ENCODE results near the gene PHYH. TPM values are rescaled to one million over a fixed set of nuclear protein-coding genes. Genes with fewer than 3 reads are reported as not detected.

Gene PHYH
- total RNA-seq, 6 donors from 2014 or later, result 15.2 to 38.3 (median 27.8) TPM

GRCh38 chr10:13272164-13272571 lies 27.7 kb downstream of the PHYH start:
- ATAC-seq (ENCODE audit: low FRiP score in 2 of 2) (peak; percentile 53 to 66), DNase-seq (peak in 1 of 2 donors; percentile 24)
- TF ChIP-seq POLR2AphosphoS5 (IDR thresholded peaks at IDR 0.05) (peak in 1 of 2 donors; percentile 64), POLR2A (IDR thresholded peaks at IDR 0.05) (no peak)
- no peaks in the 10 kb centered on the region for H3K27me3 ChIP-seq
- WGBS, 2 donors, result 59 to 81% methylated on average over 9 to 12 of the region's 12 CpGs
- H3K27ac ChIP-seq, result peak overlapping the region in 1 of 4 donors; percentile 13
- H3K36me3 ChIP-seq, result no peaks in the 10 kb centered on the region
- no peaks in the 10 kb centered on the region for H3K9me3 ChIP-seq
- peaks cover 0 to 6% (median 0%) of the 10 kb centered on the region in 4 donors for H3K4me1 ChIP-seq
- H3K4me3 ChIP-seq, result no peak overlapping the region

DNA sequence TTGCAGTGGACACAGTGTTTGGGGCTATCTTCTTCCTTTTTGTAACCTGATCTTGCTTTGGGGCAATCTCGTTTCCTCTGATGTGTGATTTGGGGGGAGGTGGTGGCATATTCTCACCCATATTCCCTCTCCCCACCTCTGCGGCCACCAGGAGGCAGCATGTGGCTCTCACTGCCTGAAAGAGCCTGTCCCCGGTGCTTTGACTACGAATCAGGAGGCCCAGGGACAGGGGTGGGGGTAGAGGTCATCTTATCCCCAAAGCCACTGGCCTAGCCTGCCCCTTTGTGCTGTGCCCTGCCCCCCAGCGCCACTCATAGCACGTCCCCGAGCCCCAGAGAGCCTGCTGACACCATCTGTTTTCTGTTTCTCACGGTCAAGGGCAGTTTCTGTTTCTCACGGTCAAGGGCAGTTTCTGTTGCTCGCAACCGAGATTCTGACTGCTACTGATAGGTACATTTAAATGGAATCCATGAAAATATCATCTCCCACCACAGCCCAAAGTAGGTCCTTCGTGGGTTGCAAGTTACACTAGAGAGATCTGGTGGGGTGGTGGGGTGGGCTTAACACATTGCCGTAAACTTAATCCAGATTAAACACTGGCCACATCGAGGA lies 28.2 kb downstream of the PHYH start:
- Histone ChIP-seq H3K4me3 (no peak overlapping the region), H3K9me3 (no peaks in the 10 kb centered on the region), H3K36me3 (no peaks in the 10 kb centered on the region), H3K4me1 (peaks cover 0 to 6% (median 0%) of the 10 kb centered on the region in 4 donors), H3K27me3 (no peaks in the 10 kb centered on the region), H3K27ac (peak overlapping the region in 1 of 4 donors; percentile 13)
- peak in 1 of 2 donors; percentile 23 for DNase-seq
- WGBS, 2 donors, result 57% methylated on average over 12 to 14 of the region's 14 CpGs
- TF ChIP-seq EP300 (IDR thresholded peaks at IDR 0.05) (no peak), POLR2AphosphoS5 (IDR thresholded peaks at IDR 0.05) (no peak), CTCF (IDR thresholded peaks at IDR 0.05) (peak in 2 of 6 experiments; percentile 17 to 18), POLR2A (IDR thresholded peaks at IDR 0.05) (no peak)
- ATAC-seq (ENCODE audit: low FRiP score in 2 of 2), result peak; percentile 19 to 33

DNA sequence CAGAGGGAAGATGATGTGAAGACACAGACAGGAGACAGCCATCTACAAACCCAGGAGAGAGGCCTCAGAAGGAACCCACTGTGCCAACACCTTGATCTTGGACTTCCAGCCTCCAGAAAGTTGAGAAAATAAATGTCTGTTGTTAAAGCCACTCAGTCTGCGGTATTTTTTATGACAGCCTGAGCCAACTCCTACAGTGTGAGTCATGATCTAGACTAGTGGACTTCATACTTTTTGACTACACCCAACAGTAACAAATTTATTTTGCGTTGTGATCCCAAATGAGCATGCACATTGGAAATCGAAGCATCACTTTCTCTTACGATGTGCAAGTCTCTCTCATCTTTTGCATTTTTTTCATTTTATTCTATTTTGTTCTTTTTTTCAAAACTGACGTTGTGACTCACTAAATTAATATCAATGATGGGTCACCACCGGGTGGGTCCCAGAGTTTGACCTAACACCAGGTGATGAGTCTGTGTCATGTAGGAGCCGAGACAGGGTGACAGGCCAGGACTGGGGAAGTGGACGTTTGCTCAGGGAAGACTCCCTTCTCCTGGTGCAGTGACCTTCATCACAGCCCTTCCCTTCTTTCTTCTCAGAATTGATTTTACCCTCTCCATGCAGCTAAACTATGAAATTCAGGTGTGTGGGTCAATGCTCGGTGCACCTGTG lies 28.9 kb downstream of the PHYH start:
- H3K4me3 ChIP-seq, result no peak overlapping the region
- WGBS, 2 donors, result 87 to 91% methylated on average over 9 of the region's 9 CpGs
- no peak for DNase-seq
- peak; percentile 7 to 83 for ATAC-seq (ENCODE audit: low FRiP score in 2 of 2)
- no peak for TF ChIP-seq POLR2A (IDR thresholded peaks at IDR 0.05)
- TF ChIP-seq EP300 (IDR thresholded peaks at IDR 0.05), result no peak
- no peak for TF ChIP-seq CTCF (IDR thresholded peaks at IDR 0.05)
- no peak for TF ChIP-seq POLR2AphosphoS5 (IDR thresholded peaks at IDR 0.05)
- no peaks in the 10 kb centered on the region for H3K9me3 ChIP-seq
- H3K27me3 ChIP-seq, result no peaks in the 10 kb centered on the region
- H3K27ac ChIP-seq, result no peak overlapping the region
- peaks cover 0 to 6% (median 0%) of the 10 kb centered on the region in 4 donors for H3K4me1 ChIP-seq
- H3K36me3 ChIP-seq, result no peaks in the 10 kb centered on the region

- Histone ChIP-seq H3K4me1 (peaks cover 0 to 6% (median 0%) of the 10 kb centered on the region in 4 donors), H3K27me3 (no peaks in the 10 kb centered on the region), H3K36me3 (no peaks in the 10 kb centered on the region), H3K27ac (no peak overlapping the region), H3K9me3 (no peaks in the 10 kb centered on the region), H3K4me3 (no peak overlapping the region)
- DNase-seq (no peak), ATAC-seq (ENCODE audit: low FRiP score in 2 of 2) (no peak)
- 32 to 51% methylated on average over 3 of the region's 3 CpGs for WGBS, 2 donors
- TF ChIP-seq POLR2A (IDR thresholded peaks at IDR 0.05), result no peak
- no peak for TF ChIP-seq EP300 (IDR thresholded peaks at IDR 0.05)
- no peak for TF ChIP-seq CTCF (IDR thresholded peaks at IDR 0.05)
- no peak for TF ChIP-seq POLR2AphosphoS5 (IDR thresholded peaks at IDR 0.05)
Observed at GRCh38 chr10:13268841-13269240, 31.0 kb downstream of the PHYH start.

GRCh38 chr10:13268310-13268709 lies 31.6 kb downstream of the PHYH start:
- no peak overlapping the region for H3K27ac ChIP-seq
- ATAC-seq (ENCODE audit: low FRiP score in 2 of 2) (no peak), DNase-seq (no peak)
- WGBS, 2 donors, result 74 to 85% methylated on average over 4 of the region's 4 CpGs
- TF ChIP-seq EP300 (IDR thresholded peaks at IDR 0.05) (no peak), POLR2A (IDR thresholded peaks at IDR 0.05) (no peak), POLR2AphosphoS5 (IDR thresholded peaks at IDR 0.05) (no peak), CTCF (IDR thresholded peaks at IDR 0.05) (no peak)
- H3K27me3 ChIP-seq, result no peaks in the 10 kb centered on the region
- no peaks in the 10 kb centered on the region for H3K36me3 ChIP-seq
- H3K4me1 ChIP-seq, result peaks cover 0 to 6% (median 0%) of the 10 kb centered on the region in 4 donors
- H3K9me3 ChIP-seq, result no peaks in the 10 kb centered on the region
- H3K4me3 ChIP-seq, result no peak overlapping the region
